AML-193 (cell line): ENCODE data around the gene SPATA9.
A peak's percentile ranks its signal among the peaks of the same experiment; 100 is the strongest.

Source experiments
- DNase-seq, 2 experiments: peaks; one replicate each; lab custom pipeline; 2025; lab: John Stamatoyannopoulos, UW

The SPATA9 gene

DNA sequence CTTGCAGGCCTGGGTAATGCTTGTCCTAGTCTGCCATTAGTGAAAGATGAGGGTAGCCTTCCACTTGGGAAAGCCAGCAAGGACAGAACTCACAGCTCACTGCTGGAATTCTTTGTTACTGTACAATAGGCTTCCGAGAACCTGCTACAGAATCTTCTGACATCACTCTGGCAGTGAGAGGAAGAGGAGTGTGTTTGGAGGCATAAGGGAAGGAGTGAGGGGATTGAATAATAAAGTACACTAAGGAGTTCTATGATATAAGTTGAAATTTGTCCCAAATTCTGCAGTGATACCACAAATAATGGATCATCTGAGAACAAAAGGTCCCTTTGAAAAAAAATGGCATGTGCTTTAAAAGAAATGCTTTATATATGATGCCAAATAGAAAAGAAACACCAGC, at the start of gene SPATA9:
TSS of gene SPATA9 (minus strand) at position 101 of the 400 bp plus-strand sequence. CDS start 137 bp downstream, outside the sequence.
- no peak for DNase-seq

GRCh38 chr5:95731571-95732554, 49.1 kb upstream of the SPATA9 start:
- DNase-seq: peak; percentile 24 to 36

GRCh38 chr5:95730730-95731570, 48.2 kb upstream of the SPATA9 start, which contains the start of gene RHOBTB3:
TSS of gene RHOBTB3 (plus strand) at chr5:95731336. CDS start at chr5:95731683, 347 bp downstream.
- peak; percentile 48 to 54 for DNase-seq

DNA sequence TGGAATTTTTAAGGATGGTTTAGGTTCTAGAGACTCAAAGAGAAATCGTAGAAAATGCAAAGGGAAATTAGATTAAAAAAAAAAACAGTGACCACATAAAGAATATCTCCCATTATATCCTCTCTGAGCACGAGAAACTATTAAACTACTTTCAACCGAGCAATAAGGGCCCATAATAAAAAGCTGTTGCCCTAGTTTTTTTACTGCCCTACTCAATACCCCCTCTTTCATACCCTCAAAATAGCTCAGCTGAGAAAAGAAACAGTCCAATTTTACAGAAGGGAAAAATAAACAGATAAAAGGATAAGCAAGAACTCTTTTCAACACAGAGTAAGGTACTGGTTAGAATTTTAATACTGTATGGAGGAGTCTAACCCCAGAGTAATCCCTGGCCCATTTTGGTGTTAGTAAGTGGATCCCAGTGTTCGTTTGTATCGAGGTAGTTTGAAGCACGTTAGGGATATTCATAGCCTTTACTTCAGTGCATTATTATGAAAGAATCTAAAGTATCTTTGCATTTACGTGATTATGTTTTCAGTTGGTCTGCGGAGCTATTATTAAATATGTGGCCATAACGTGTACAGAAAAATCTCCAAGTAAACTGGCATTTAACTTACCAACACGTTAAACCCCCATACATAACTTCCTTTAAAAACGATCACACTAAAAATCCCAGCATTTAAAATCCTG, 47.4 kb upstream of the SPATA9 start:
- no peak for DNase-seq

DNA sequence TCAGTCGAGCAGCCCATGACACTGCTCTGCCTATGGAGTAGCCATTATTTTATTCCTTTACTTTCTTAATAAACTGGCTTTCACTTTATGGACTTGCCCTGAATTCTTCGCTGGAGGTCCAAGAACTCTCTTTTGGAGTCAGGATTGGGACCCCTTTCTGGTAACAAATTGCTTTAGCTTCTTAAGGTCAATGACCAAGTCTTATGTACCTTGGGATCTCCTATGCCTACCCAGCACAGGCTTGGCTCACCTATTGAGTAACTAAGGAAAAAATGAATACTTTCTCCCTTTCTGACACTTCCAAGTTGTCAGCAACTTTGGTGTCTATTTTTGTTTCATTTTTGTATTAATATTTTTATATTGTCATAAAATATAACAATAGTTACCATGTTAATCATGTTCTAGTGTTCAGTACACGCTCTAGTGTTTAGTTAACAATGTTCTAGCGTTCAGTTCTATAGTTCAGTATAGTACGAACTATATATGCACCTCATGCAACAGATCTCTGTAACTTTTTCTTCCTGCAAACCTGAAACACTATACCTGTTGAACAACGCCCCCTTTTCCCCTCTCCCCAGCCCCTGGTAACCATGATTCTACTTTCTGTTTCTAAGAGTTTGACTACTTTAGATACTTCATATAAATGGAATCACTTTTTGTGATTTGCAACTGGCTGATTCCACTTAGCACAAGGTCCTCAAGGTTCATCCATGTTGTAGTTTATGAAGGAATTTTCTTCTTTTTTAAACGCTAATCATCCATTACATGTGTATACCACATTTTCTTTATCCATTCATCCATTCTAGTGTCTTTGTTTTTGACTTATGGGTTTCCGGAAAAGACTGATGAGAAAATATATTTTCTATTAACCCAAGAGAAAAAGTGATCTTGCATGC, 46.6 kb upstream of the SPATA9 start:
- no peak for DNase-seq

- DNase-seq: no peak
Measured at GRCh38 chr5:95728494-95729114, 45.8 kb upstream of the SPATA9 start.

GRCh38 chr5:95727764-95728191, 45.0 kb upstream of the SPATA9 start:
- no peak for DNase-seq

- no peak for DNase-seq
Measured at GRCh38 chr5:95726811-95727763, 44.3 kb upstream of the SPATA9 start.

DNA sequence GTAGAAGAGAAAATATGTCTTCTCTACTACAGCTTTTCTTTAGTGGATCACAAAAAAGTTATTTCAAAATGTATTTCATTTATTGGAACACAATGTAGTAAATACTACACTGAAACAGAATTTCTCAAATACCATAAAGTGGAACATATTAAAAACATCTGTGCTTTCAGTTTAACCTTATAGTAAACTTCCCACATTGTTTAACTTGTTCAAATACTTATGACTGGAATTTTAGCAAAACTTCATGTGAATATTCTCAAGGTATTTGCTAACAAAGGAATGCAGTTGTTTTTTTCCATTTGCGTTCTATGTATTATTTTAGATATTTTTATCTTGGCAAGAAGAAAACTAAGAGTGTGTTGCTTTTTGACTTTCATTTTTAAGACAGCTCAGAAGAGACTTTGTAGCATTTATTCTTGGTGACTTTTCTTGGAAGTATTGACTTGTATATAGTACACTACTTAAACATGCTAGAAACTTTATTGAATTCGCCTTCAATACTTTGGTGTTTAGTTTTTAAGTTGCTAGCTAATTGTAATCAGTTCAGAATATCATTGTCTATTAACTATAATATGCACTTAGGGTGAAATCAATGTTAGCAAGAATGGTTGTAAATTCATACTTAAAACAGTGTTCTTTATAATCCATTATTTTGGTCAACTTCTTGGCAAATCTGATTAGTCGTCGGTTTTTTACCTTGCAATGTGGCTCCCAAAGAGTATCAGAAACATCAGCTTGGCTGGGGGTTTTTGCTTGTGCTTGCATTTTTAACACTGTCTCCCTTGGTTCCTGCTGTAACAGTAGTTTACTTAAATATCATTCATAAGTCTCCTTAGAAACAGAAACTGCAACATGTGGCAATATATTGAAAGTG, 43.4 kb upstream of the SPATA9 start:
- no peak for DNase-seq

GRCh38 chr5:95725071-95725820, 42.5 kb upstream of the SPATA9 start:
- DNase-seq: no peak

- DNase-seq: no peak
Measured at GRCh38 chr5:95723632-95724369, 41.0 kb upstream of the SPATA9 start.

DNA sequence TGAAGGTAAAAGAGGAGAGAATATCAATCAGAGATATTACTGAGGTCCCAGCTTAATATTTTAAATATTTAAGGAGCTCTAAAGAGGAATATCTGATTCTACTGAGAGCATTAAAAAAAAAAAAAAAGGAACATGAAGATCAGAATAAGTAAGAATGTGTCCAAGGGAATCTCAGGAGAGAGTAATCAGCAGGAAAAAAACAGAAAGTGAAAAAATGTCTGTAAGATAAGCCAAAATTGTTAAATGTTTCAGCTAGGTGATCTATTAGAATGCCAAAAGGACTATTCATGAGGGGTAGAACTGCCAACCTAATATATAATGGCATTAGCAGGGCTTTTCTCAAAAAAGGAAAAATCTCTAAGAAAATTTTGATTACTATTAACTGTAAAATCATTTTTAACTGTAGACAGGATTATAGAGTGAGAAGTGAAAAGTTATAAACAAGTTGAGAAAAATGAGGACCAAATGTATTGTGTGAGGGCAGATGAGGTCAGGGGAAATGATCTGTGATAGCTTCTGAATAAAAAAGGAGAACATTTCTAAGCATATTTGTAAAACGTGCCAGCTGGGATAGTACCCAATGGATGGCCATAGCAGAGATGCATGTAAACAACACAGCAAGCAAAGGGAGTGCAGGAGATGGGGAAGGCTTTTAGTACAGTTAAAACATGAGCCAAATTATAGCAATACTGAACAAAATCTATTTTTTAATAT, 38.9 kb upstream of the SPATA9 start:
- DNase-seq: no peak

- no peak for DNase-seq
Measured at GRCh38 chr5:95720094-95720786, 37.4 kb upstream of the SPATA9 start.

DNA sequence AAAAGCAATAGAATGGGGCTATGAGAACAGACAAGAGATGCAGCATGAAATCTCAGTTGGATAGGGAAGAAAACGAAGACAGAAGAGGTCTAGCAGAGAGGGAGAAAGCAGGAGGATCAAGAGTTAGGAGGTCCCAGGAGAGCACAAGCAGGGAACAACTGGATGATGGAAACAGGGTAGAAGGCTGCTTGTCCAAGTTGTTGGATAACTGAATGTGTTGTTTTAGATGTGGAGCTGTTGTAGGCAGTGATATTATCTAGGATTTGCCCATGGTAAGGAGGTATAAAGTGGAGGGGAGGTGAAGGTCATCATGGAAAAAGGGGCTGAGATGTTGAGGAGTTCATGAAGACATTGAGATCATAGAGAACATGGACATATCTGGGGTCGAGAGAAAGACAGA, 35.9 kb upstream of the SPATA9 start:
- DNase-seq: no peak

GRCh38 chr5:95718203-95718602, 35.4 kb upstream of the SPATA9 start:
- DNase-seq: peak; percentile 74 to 84
